ENCODE data around the gene PGGT1B. TPM values are rescaled to one million over a fixed set of nuclear protein-coding genes. Genes with fewer than 3 reads are reported as not detected.

PGGT1B gene
- total RNA-seq, 4 donors from 2014 or later: 19.9 to 30.8 (median 20.9) TPM

GRCh38 chr5:115179030-115179393 is 83.7 kb downstream of the PGGT1B start:
- TF ChIP-seq POLR2A (IDR thresholded peaks at IDR 0.05) (no peak), CTCF (IDR thresholded peaks at IDR 0.05) (no peak)
- peaks cover 16% of the 10 kb centered on the region in 2 donors for H3K4me1 ChIP-seq
- no peak for DNase-seq
- H3K36me3 ChIP-seq: no peaks in the 10 kb centered on the region
- peaks cover 29% of the 10 kb centered on the region for H3K27me3 ChIP-seq
- intact Hi-C loops (cut with DNase I): no loop called here
- H3K9me3 ChIP-seq: no peaks in the 10 kb centered on the region
- no peak overlapping the region for H3K27ac ChIP-seq
- no peak overlapping the region for H3K4me3 ChIP-seq (replicated peaks in 1 of 3)
- WGBS, 2 donors: 48 to 49% methylated on average over 13 to 14 of the region's 30 CpGs

- TF ChIP-seq CTCF (IDR thresholded peaks at IDR 0.05): no peak
- no peak for TF ChIP-seq POLR2A (IDR thresholded peaks at IDR 0.05)
- Histone ChIP-seq H3K36me3 (no peaks in the 10 kb centered on the region), H3K27me3 (no peaks in the 10 kb centered on the region), H3K27ac (no peak overlapping the region), H3K4me3 (replicated peaks in 1 of 3) (peak overlapping the region in 1 of 3 donors; percentile 58), H3K9me3 (no peaks in the 10 kb centered on the region), H3K4me1 (peaks cover 8 to 12% of the 10 kb centered on the region in 2 donors)
- WGBS, 2 donors: 41 to 45% methylated on average over 16 of the region's 16 CpGs
- intact Hi-C loops (cut with DNase I): no loop called here
- no peak for DNase-seq
Measured at GRCh38 chr5:115170929-115171510, 91.7 kb downstream of the PGGT1B start.

GRCh38 chr5:115170134-115170928 is 92.3 kb downstream of the PGGT1B start:
- no peaks in the 10 kb centered on the region for H3K27me3 ChIP-seq
- intact Hi-C loops (cut with DNase I): no loop called here
- no peaks in the 10 kb centered on the region for H3K9me3 ChIP-seq
- no peak overlapping the region for H3K27ac ChIP-seq
- H3K36me3 ChIP-seq: no peaks in the 10 kb centered on the region
- 2 to 5% methylated on average over 40 to 44 of the region's 69 CpGs for WGBS, 2 donors
- peaks cover 8 to 12% of the 10 kb centered on the region in 2 donors for H3K4me1 ChIP-seq
- no peak for DNase-seq
- no peak for TF ChIP-seq POLR2A (IDR thresholded peaks at IDR 0.05)
- TF ChIP-seq CTCF (IDR thresholded peaks at IDR 0.05): no peak
- peak overlapping the region; percentile 56 to 83 (median 58) for H3K4me3 ChIP-seq (replicated peaks in 1 of 3)

- peak in 1 of 6 experiments; percentile 30 for TF ChIP-seq CTCF (IDR thresholded peaks at IDR 0.05)
- TF ChIP-seq POLR2A (IDR thresholded peaks at IDR 0.05): peak in 1 of 2 donors; percentile 86
- Histone ChIP-seq H3K4me1 (peaks cover 8 to 12% of the 10 kb centered on the region in 2 donors), H3K27ac (no peak within 1 kb of the TSS), H3K27me3 (no peaks in the 10 kb centered on the region), H3K4me3 (replicated peaks in 1 of 3) (peak within 1 kb of the TSS; percentile 58 to 83 (median 70)), H3K9me3 (no peaks in the 10 kb centered on the region), H3K36me3 (no peaks in the 10 kb centered on the region)
- DNase-seq: peak; percentile 94 to 95
- WGBS, 2 donors: 0 to 2% methylated on average over 10 to 12 of the region's 68 CpGs
- intact Hi-C loops (cut with DNase I): no loop called here
Measured at GRCh38 chr5:115169487-115170133, 93.1 kb downstream of the PGGT1B start, which contains the start of gene TRIM36. TRIM36 (minus strand) TSS chr5:115169908; CDS start chr5:115169634, 274 bp downstream.

All from thyroid gland (tissue), 4 donors.